ENCODE results near the gene KRT16.
"Not testable (repeated sequence)": the region's sequence is repeated elsewhere in the genome, so short reads cannot be mapped to it uniquely, and the experiment has no call there.

KRT16 gene

DNA sequence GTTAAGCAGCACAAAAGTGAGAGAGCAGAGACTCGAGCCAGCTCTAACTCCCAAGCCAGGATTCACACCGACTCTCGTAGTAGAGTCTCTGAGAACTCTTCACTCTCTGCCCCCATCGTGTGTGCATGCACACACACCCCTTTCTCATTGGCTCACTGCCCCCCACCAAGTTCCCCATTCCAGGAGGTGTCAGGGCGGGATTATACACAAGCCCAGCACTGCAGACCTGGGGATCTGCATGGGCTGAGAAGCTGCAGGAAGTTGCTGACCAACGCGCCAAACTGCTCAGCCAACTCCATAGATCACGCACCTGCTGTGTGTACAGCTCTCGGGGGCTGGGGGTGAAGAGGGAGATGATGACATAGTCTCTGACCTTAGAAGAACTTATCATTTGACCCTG is 2.2 kb upstream of the KRT16 start:
- peaks cover 18% of the 10 kb centered on the region for H3K27me3 ChIP-seq (ENCODE audit: control insufficient read depth, insufficient read depth, low read length)
- H3K4me1 ChIP-seq (ENCODE audit: control insufficient read depth, insufficient read depth, low read length); H3K4me3 ChIP-seq (ENCODE audit: low read length); H3K36me3 ChIP-seq (ENCODE audit: control insufficient read depth, insufficient read depth, low read length); H3K9ac ChIP-seq (ENCODE audit: low read length); H3K9me3 ChIP-seq (ENCODE audit: control insufficient read depth, low read length): not testable (repeated sequence)

DNA sequence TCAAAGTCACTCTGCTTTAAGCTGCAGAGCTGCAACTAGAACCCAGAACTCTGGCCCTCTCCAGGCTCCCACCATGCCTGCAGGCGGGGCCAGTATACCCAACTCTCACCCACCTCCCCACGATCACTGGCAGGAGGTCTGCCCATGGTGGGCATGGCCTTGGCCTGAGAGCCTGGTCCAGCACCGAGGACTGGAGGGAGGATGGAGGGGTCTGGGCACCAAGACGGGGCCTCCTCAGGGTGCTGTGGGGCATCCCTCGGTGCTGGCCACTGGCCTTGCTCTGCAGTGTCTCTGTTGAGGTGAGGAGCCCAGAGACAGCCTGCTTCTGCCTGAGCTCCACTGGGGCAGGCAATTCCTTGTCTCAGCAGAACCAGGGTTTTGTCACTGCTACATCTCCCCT is 1.5 kb upstream of the KRT16 start:
- H3K9me3 ChIP-seq (ENCODE audit: control insufficient read depth, low read length) = no peaks in the 10 kb centered on the region
- peaks cover 19% of the 10 kb centered on the region for H3K27me3 ChIP-seq (ENCODE audit: control insufficient read depth, insufficient read depth, low read length)
- no peaks in the 10 kb centered on the region for H3K4me1 ChIP-seq (ENCODE audit: control insufficient read depth, insufficient read depth, low read length)

DNA sequence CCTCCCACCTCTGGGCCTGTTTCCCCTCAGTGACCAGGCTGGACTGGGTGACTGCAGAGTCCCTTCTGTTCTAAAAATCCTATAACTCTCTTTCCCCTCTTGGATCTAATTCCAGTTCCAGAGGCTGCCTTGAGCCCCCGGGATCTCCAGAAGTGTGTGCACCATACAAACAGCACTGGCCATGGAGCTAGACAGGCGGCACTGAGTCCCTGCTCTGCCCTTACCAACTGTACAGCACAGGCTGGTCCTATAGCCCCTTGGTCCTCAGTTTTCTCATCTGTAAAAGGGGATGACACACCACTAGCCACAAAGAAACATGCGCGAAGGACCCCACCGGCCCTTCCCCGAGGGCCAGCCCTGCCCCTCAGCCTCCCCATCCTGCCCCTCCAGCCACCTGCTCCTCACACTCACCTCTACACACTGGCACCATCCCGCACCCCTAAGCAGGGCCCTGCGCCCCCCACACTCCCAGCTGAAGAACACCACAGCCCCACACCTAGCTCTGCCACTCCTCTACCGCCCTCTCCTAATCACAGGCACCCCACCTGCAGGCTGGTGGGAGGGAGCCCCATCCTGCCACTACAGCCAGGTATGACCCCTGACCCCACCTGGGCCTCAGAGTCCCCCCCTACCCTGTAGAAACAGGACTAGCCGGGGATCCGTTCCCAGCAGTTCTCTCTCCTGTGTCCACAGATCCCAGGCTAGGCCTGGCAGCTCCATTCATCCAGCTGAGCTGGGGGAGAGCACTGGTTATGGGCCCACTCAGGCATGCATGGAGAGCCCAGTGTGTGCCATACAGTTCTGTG is 913 bp upstream of the KRT16 start:
- Histone ChIP-seq H3K27me3 (ENCODE audit: control insufficient read depth, insufficient read depth, low read length) (peaks cover 19% of the 10 kb centered on the region), H3K4me3 (ENCODE audit: low read length) (no peak overlapping the region)

More for the DNA sequence above, 1.5 kb upstream of the KRT16 start:
- H3K36me3 ChIP-seq (ENCODE audit: control insufficient read depth, insufficient read depth, low read length) = no peaks in the 10 kb centered on the region
- H3K9ac ChIP-seq (ENCODE audit: low read length) = no peak overlapping the region
- H3K4me3 ChIP-seq (ENCODE audit: low read length) = no peak overlapping the region

DNA sequence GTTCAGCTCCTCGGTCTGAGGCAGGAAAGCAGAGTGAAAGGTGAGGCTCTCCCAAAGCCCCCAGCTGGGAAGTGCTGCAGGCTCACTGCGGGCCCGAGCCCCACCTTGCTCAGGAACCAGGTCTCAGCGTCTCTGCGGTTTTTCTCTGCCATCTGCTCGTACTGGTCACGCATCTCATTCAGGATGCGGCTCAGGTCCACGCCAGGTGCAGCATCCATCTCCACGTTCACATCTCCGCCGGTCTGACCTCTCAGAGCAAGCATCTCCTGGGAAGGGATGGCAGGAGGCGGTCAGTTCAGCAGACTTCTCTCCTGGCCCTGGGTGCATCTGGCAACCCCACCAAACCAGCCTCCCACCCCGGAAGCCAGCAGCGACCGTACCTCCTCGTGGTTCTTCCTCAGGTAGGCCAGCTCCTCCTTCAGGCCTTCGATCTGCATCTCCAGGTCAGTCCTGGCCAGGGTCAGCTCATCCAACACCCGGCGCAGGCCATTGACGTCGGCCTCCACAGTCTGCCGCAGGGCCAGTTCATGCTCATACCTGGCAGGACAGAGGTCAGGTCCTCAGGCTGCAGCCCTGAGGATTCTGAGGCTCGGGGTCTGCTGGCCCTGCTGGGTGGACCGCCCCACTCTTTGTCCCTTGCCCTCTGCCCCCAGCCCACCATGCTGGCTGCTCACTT is 1.5 kb downstream of the KRT16 start:
- Histone ChIP-seq H3K36me3 (ENCODE audit: control insufficient read depth, insufficient read depth, low read length) (no peaks in the 10 kb centered on the region), H3K9ac (ENCODE audit: low read length) (no peak overlapping the region), H3K4me1 (ENCODE audit: control insufficient read depth, insufficient read depth, low read length) (no peaks in the 10 kb centered on the region), H3K27me3 (ENCODE audit: control insufficient read depth, insufficient read depth, low read length) (peaks cover 12% of the 10 kb centered on the region), H3K4me3 (ENCODE audit: low read length) (no peak overlapping the region), H3K9me3 (ENCODE audit: control insufficient read depth, low read length) (no peaks in the 10 kb centered on the region)

More for the DNA sequence above, 913 bp upstream of the KRT16 start:
- Histone ChIP-seq H3K36me3 (ENCODE audit: control insufficient read depth, insufficient read depth, low read length) (no peaks in the 10 kb centered on the region), H3K9ac (ENCODE audit: low read length) (no peak overlapping the region), H3K9me3 (ENCODE audit: control insufficient read depth, low read length) (no peaks in the 10 kb centered on the region), H3K4me1 (ENCODE audit: control insufficient read depth, insufficient read depth, low read length) (no peaks in the 10 kb centered on the region)

DNA sequence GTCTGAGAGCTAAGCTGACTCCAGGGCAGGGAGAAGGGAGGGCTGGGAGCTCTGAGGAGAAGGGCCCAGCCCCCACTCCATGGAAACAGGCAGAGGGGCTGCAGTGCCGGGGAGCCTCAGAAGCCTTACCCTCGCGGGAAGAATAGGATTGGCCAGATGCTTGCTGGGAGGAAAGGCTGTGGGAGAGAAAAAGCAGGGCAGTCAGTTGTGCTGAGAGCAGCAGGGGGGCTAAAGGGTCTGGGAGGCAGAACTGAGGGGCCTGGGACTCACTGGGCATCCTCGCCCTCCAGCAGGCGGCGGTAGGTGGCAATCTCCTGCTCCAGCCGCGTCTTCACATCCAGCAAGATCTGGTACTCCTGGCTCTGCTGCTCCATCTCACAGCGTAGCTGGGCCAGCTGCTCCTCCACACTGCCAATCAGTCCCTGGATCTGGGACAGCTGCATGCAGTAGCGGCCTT is 2.5 kb downstream of the KRT16 start:
- H3K4me3 ChIP-seq (ENCODE audit: low read length); H3K36me3 ChIP-seq (ENCODE audit: control insufficient read depth, insufficient read depth, low read length); H3K9me3 ChIP-seq (ENCODE audit: control insufficient read depth, low read length); H3K4me1 ChIP-seq (ENCODE audit: control insufficient read depth, insufficient read depth, low read length); H3K9ac ChIP-seq (ENCODE audit: low read length): not testable (repeated sequence)
- H3K27me3 ChIP-seq (ENCODE audit: control insufficient read depth, insufficient read depth, low read length) = peaks cover 12% of the 10 kb centered on the region

DNA sequence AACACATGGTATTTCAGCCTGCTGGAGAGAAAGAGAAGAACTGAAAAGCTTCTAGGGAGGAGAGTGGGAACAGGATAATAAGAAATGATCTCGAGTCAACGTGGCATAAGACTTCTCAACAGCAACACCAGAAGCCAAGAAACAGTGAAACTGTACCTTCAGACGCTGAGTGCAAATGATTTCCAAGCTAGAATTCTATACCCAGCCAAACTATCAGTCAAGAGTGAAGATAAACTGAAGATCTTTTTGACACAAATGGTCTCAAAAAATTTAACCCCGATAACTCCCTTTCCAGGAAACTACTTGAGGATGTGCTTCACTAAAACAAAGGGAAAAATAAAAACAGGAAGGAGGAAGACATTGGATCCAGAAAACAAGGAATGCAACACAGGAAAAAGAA is 5.6 kb downstream of the KRT16 start:
- H3K4me3 ChIP-seq (ENCODE audit: low read length); H3K36me3 ChIP-seq (ENCODE audit: control insufficient read depth, insufficient read depth, low read length); H3K4me1 ChIP-seq (ENCODE audit: control insufficient read depth, insufficient read depth, low read length); H3K9ac ChIP-seq (ENCODE audit: low read length); H3K9me3 ChIP-seq (ENCODE audit: control insufficient read depth, low read length): not testable (repeated sequence)
- H3K27me3 ChIP-seq (ENCODE audit: control insufficient read depth, insufficient read depth, low read length) = peaks cover 12% of the 10 kb centered on the region

DNA sequence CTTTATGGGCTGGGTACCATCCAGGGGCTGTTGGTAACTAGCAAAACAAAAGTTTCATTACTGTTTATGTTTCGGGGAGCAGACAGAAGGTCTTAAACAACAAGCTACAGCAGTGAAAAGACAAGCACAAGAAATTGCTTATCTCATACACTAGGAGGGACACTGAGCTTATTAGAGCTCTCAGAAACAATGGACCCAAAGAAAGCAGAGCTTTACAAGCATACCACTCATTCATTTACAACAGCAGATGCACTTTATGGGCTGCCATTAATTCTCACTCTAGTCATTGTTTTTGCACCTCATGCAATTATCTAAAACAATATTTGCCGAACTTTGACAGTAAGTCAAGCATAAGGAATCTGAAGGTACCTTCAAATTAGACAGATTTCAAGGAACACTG is 10.0 kb downstream of the KRT16 start:
- H3K36me3 ChIP-seq (ENCODE audit: control insufficient read depth, insufficient read depth, low read length) = no peaks in the 10 kb centered on the region
- H3K27me3 ChIP-seq (ENCODE audit: control insufficient read depth, insufficient read depth, low read length) = no peaks in the 10 kb centered on the region
- H3K4me3 ChIP-seq (ENCODE audit: low read length) = no peak overlapping the region
- H3K9ac ChIP-seq (ENCODE audit: low read length) = no peak overlapping the region
- H3K4me1 ChIP-seq (ENCODE audit: control insufficient read depth, insufficient read depth, low read length) = no peaks in the 10 kb centered on the region
- no peaks in the 10 kb centered on the region for H3K9me3 ChIP-seq (ENCODE audit: control insufficient read depth, low read length)

DNA sequence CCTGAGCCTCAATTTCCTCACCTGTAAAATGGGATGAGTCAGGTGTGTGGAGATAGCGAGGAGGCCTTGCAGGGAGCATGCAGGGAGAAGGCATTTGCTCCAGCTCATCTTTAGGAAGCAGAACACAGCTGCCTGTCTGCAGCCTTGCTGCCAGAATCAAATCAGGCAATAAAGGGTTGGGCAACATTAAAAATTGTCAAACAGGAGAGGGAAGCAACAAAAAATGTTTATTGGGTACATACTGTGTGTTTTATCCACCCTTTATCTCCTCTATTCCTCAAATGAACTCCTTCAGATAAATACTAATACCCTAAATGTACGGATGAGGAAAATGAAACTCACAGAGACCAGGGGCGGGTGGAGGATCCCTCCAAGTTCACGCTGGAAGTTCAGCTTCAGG is 12.2 kb downstream of the KRT16 start:
- Histone ChIP-seq H3K27me3 (ENCODE audit: control insufficient read depth, insufficient read depth, low read length) (no peaks in the 10 kb centered on the region), H3K4me1 (ENCODE audit: control insufficient read depth, insufficient read depth, low read length) (no peaks in the 10 kb centered on the region), H3K4me3 (ENCODE audit: low read length) (no peak overlapping the region), H3K9me3 (ENCODE audit: control insufficient read depth, low read length) (no peaks in the 10 kb centered on the region), H3K9ac (ENCODE audit: low read length) (no peak overlapping the region), H3K36me3 (ENCODE audit: control insufficient read depth, insufficient read depth, low read length) (no peaks in the 10 kb centered on the region)

DNA sequence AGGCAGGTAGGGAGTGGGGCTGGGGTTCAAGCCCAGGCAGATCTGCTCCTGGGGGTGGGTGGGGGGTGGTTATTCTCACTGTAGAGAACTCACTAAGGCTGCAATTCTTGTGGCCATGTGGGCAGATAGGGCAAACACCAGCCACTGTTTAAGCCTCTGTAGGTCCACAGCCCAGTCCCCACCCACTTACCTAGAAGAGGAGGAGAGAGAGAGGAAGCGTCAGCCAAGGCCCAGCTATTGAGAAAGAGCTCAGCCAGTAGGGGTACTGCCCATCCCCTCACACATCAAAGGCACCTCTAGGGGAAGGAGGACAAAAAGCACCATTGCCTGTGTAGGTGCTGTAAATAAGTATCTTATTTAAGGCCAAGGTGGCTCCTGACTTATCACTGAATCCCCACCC is 12.9 kb downstream of the KRT16 start:
- Histone ChIP-seq H3K4me3 (ENCODE audit: low read length) (no peak overlapping the region), H3K36me3 (ENCODE audit: control insufficient read depth, insufficient read depth, low read length) (no peaks in the 10 kb centered on the region), H3K9me3 (ENCODE audit: control insufficient read depth, low read length) (no peaks in the 10 kb centered on the region), H3K9ac (ENCODE audit: low read length) (no peak overlapping the region), H3K27me3 (ENCODE audit: control insufficient read depth, insufficient read depth, low read length) (peaks cover 4% of the 10 kb centered on the region), H3K4me1 (ENCODE audit: control insufficient read depth, insufficient read depth, low read length) (no peaks in the 10 kb centered on the region)

DNA sequence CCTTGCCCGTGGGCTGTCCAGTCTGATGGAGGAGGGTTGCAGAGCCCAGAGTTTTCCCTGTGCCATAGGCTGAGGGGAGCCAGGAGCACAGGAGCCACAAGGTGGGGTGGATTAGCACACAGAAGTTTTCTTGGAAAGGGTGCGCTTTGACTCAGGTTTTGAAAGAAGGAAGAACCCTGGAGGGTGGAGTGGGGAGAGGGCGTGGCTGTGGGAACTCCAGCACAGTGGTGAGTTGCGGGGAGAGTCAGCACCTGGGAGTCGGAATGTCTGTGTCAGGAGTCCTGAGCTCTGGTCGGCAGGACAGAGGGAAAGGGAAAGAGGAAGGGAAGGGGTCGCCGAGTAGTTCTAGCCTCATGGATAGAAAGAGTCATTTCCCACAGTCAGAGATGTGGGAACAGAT is 17.0 kb downstream of the KRT16 start:
- Histone ChIP-seq H3K4me3 (ENCODE audit: low read length) (no peak overlapping the region), H3K4me1 (ENCODE audit: control insufficient read depth, insufficient read depth, low read length) (no peaks in the 10 kb centered on the region), H3K9me3 (ENCODE audit: control insufficient read depth, low read length) (no peaks in the 10 kb centered on the region), H3K9ac (ENCODE audit: low read length) (no peak overlapping the region), H3K27me3 (ENCODE audit: control insufficient read depth, insufficient read depth, low read length) (peaks cover 8% of the 10 kb centered on the region), H3K36me3 (ENCODE audit: control insufficient read depth, insufficient read depth, low read length) (no peaks in the 10 kb centered on the region)

DNA sequence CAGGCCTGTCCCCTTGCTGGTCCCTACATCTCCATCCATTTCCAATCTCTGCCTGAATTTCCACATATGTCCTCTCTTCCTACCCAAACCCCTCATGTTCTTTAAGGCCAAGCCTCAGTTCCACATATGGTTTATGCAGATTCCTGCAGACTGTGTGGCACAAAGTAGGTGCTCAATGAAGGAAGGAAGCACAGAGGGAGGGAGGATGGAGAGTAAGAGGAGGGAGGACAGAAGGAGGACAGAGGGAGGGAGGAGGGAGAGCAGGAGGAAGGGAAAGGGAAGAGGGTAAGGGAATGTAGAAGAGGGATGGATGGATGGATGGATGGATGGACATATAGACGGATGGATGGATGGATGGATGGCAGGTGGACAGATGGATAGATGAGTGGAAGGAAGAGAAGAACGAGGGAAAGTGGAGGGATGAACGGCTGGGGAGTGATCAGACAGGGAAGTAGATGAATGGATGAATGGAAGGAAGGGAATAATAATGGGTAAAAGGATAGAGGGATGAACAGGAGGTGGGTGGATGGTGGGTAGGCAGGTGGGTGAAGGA is 18.1 kb downstream of the KRT16 start:
- Histone ChIP-seq H3K36me3 (ENCODE audit: control insufficient read depth, insufficient read depth, low read length) (no peaks in the 10 kb centered on the region), H3K9ac (ENCODE audit: low read length) (no peak overlapping the region), H3K4me3 (ENCODE audit: low read length) (no peak overlapping the region), H3K9me3 (ENCODE audit: control insufficient read depth, low read length) (no peaks in the 10 kb centered on the region), H3K27me3 (ENCODE audit: control insufficient read depth, insufficient read depth, low read length) (peaks cover 8% of the 10 kb centered on the region), H3K4me1 (ENCODE audit: control insufficient read depth, insufficient read depth, low read length) (no peaks in the 10 kb centered on the region)

DNA sequence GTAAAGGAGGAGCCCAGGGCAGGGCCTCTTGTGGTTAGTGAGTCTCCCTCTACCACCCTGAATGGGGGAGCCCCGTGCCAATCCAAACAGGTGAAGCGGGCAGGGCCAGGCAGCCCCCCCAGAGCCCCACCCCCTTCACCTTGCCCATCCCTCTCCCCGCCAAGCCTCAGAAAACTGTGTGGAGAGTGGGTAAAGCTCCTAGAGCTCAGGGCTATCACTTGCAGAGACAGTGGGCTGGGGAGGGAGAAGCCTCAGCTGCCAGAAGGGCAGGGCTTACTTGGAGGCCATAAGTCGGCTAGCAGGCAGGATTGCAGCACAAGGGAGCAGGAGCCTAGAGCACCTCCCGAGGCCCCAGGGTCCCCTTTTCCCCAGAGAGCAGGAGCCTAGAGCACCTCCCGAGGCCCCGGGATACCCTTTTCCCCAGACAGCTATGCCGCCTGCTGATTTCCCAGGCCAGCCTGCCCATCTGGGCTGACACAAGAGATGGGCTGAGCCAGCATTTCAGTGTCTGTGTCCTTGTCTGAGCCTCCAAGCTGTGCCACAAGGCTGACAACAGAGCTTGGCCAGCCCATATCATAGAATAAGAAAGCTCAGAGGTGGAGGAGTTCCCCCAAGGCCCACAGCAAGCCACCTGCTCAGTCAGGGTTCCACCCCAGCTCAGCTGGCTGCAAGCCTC is 19.1 kb downstream of the KRT16 start:
- no peak overlapping the region for H3K4me3 ChIP-seq (ENCODE audit: low read length)
- peaks cover 11% of the 10 kb centered on the region for H3K27me3 ChIP-seq (ENCODE audit: control insufficient read depth, insufficient read depth, low read length)
- H3K4me1 ChIP-seq (ENCODE audit: control insufficient read depth, insufficient read depth, low read length) = no peaks in the 10 kb centered on the region
- H3K9ac ChIP-seq (ENCODE audit: low read length) = no peak overlapping the region
- H3K36me3 ChIP-seq (ENCODE audit: control insufficient read depth, insufficient read depth, low read length) = no peaks in the 10 kb centered on the region
- H3K9me3 ChIP-seq (ENCODE audit: control insufficient read depth, low read length) = no peaks in the 10 kb centered on the region
